ENCODE results near the gene SCTR. TPM values are rescaled to one million over a fixed set of nuclear protein-coding genes. Genes with fewer than 3 reads are reported as not detected.

SCTR gene
- total RNA-seq, 2 donors from 2014 or later = not detected

GRCh38 chr2:119421741-119422140, 102.5 kb downstream of the SCTR start:
- no peaks in the 10 kb centered on the region for H3K27me3 ChIP-seq (replicated peaks; ENCODE audit: insufficient read depth)
- TF ChIP-seq, protein P1, sequence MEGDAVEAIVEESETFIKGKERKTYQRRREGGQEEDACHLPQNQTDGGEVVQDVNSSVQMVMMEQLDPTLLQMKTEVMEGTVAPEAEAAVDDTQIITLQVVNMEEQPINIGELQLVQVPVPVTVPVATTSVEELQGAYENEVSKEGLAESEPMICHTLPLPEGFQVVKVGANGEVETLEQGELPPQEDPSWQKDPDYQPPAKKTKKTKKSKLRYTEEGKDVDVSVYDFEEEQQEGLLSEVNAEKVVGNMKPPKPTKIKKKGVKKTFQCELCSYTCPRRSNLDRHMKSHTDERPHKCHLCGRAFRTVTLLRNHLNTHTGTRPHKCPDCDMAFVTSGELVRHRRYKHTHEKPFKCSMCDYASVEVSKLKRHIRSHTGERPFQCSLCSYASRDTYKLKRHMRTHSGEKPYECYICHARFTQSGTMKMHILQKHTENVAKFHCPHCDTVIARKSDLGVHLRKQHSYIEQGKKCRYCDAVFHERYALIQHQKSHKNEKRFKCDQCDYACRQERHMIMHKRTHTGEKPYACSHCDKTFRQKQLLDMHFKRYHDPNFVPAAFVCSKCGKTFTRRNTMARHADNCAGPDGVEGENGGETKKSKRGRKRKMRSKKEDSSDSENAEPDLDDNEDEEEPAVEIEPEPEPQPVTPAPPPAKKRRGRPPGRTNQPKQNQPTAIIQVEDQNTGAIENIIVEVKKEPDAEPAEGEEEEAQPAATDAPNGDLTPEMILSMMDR (IDR thresholded peaks at IDR 0.05) = no peak
- DNase-seq (ENCODE audit: low spot score) (no peak), ATAC-seq (ENCODE audit: insufficient number of reproducible peaks, low FRiP score, low read depth) (no peak)
- H3K4me3 ChIP-seq = no peak overlapping the region
- H3K4me1 ChIP-seq (ENCODE audit: control insufficient read depth in 1 of 2, low read depth in 2 of 2) = peaks cover 0 to 5% of the 10 kb centered on the region in 2 donors
- H3K36me3 ChIP-seq = no peaks in the 10 kb centered on the region
- no peak overlapping the region for H3K27ac ChIP-seq
- no peaks in the 10 kb centered on the region for H3K9me3 ChIP-seq

DNA sequence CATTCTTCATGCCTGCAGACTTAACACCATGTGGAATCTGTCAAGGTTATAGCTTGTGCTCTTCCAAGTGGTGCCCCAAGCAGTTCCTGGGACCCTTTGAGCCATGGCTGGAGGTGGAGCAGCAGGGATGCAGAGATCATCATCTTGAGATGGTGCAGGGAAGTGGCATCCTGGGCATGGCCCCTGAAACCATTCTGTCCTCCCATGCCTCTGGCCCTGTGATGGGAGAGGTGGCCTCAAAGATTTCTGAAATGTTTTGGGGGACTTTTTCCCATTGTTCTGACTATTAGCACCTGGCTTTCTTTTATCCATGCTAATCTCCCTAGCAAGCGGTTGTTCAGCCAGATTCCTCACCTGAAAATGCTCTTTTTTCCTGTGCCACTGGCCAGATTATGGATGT, 103.0 kb downstream of the SCTR start:
- Histone ChIP-seq H3K27ac (no peak overlapping the region), H3K36me3 (no peaks in the 10 kb centered on the region), H3K27me3 (replicated peaks; ENCODE audit: insufficient read depth) (no peaks in the 10 kb centered on the region), H3K4me3 (no peak overlapping the region), H3K9me3 (no peaks in the 10 kb centered on the region), H3K4me1 (ENCODE audit: control insufficient read depth in 1 of 2, low read depth in 2 of 2) (peaks cover 0 to 5% of the 10 kb centered on the region in 2 donors)
- ATAC-seq (ENCODE audit: insufficient number of reproducible peaks, low FRiP score, low read depth) (no peak), DNase-seq (ENCODE audit: low spot score) (no peak)
- TF ChIP-seq, protein P1 (IDR thresholded peaks at IDR 0.05) = no peak

GRCh38 chr2:119419803-119420508, 104.3 kb downstream of the SCTR start:
- H3K27ac ChIP-seq = no peak overlapping the region

DNA sequence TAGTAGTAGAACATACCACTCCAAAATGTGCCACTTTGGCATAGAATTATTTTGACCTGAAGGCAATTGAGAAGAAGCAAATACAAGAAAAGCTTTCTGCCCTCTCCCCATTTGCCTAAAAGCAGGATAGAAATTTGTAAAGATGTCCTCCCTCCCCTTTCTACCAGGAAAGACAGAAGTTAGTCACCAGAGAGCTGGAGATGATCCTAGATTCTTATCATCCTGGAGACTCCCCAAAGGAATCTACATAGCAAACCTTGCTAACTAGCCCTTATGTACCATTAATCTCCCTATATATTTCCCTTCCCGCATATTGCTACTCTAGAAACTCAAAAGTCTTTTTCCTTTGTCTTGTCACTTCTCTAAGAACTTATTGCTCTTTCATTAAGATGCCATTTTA, 105.2 kb downstream of the SCTR start:
- no peak for ATAC-seq (ENCODE audit: insufficient number of reproducible peaks, low FRiP score, low read depth)
- TF ChIP-seq, protein P1 (IDR thresholded peaks at IDR 0.05) = no peak
- no peaks in the 10 kb centered on the region for H3K27me3 ChIP-seq (replicated peaks; ENCODE audit: insufficient read depth)
- H3K4me3 ChIP-seq = no peak overlapping the region
- H3K9me3 ChIP-seq = no peaks in the 10 kb centered on the region
- no peak overlapping the region for H3K27ac ChIP-seq
- H3K4me1 ChIP-seq (ENCODE audit: control insufficient read depth in 1 of 2, low read depth in 2 of 2) = peaks cover 0 to 5% of the 10 kb centered on the region in 2 donors
- no peak for DNase-seq (ENCODE audit: low spot score)
- no peaks in the 10 kb centered on the region for H3K36me3 ChIP-seq

More at GRCh38 chr2:119419803-119420508, 104.3 kb downstream of the SCTR start:
- ATAC-seq (ENCODE audit: insufficient number of reproducible peaks, low FRiP score, low read depth) = no peak
- Histone ChIP-seq H3K4me3 (no peak overlapping the region), H3K36me3 (no peaks in the 10 kb centered on the region), H3K9me3 (no peaks in the 10 kb centered on the region), H3K27me3 (replicated peaks; ENCODE audit: insufficient read depth) (no peaks in the 10 kb centered on the region), H3K4me1 (ENCODE audit: control insufficient read depth in 1 of 2, low read depth in 2 of 2) (peaks cover 0 to 5% of the 10 kb centered on the region in 2 donors)
- TF ChIP-seq, protein P1 (IDR thresholded peaks at IDR 0.05) = no peak
- no peak for DNase-seq (ENCODE audit: low spot score)

- TF ChIP-seq, protein P1 (IDR thresholded peaks at IDR 0.05) = no peak
- no peaks in the 10 kb centered on the region for H3K27me3 ChIP-seq (replicated peaks; ENCODE audit: insufficient read depth)
- DNase-seq (ENCODE audit: low spot score) (no peak), ATAC-seq (ENCODE audit: insufficient number of reproducible peaks, low FRiP score, low read depth) (no peak)
- H3K36me3 ChIP-seq = no peaks in the 10 kb centered on the region
- peaks cover 0 to 5% of the 10 kb centered on the region in 2 donors for H3K4me1 ChIP-seq (ENCODE audit: control insufficient read depth in 1 of 2, low read depth in 2 of 2)
- no peak overlapping the region for H3K4me3 ChIP-seq
- no peak overlapping the region for H3K27ac ChIP-seq
- H3K9me3 ChIP-seq = no peaks in the 10 kb centered on the region
Observed at GRCh38 chr2:119417908-119418307, 106.4 kb downstream of the SCTR start.

Measured in thoracic aorta (tissue), 2 donors.